CD4-positive, alpha-beta T cell (primary cell): ENCODE results near the gene WRAP53. TPM values are rescaled to one million over a fixed set of nuclear protein-coding genes. Genes with fewer than 3 reads are reported as not detected.

Experiments used
- ATAC-seq: fragments of 200-7000 bp; cut with Tn5 transposase; one replicate; pipeline ENCODE4 v1.10.0; 2022; ENCODE audit warnings: mild to moderate bottlenecking; ENCODE audit not compliant: poor library complexity
- CTCF ChIA-PET: fragments of 350-600 bp; sonication (Branson Sonifier 250); formaldehyde crosslinking; loops from one replicate; lab custom pipeline; 2021; ENCODE audit warnings: antibody characterized with exemption, inconsistent platforms; lab: Charles Lee
- POLR2A ChIA-PET: fragments of 350-600 bp; sonication (Branson Sonifier 250); formaldehyde crosslinking; loops from one replicate; lab custom pipeline; 2021; ENCODE audit warnings: antibody characterized with exemption, inconsistent platforms; lab: Charles Lee
- DNase-seq, 14 experiments: peaks; one replicate each; pipeline ENCODE4 v3.0.0-alpha.2; 2013 to 2020; ENCODE audit warnings: mixed read lengths in 2 of 14
- H3K27ac ChIP-seq, 2 donors: one replicate each; pipeline versions ENCODE4 v1.5.1 to v1.7.0; 2013; ENCODE audit warnings: low read length in 2 of 2, low read depth in 1 of 2, mild to moderate bottlenecking in 1 of 2
- H3K27me3 ChIP-seq, 2 experiments: 1 replicate in 1 of 2; 2 replicates in 1 of 2; pipeline versions ENCODE4 v1.6.1 to v1.7.0; 2013; ENCODE audit warnings: low read length in 2 of 2, control low read depth in 1 of 2, mild to moderate bottlenecking in 1 of 2, moderate library complexity in 1 of 2; ENCODE audit not compliant: insufficient read depth in 2 of 2, control insufficient read depth in 1 of 2
- H3K36me3 ChIP-seq: one replicate; pipeline ENCODE4 v1.6.1; 2013; ENCODE audit warnings: low read length, control low read depth; ENCODE audit not compliant: insufficient read depth
- H3K4me1 ChIP-seq: one replicate; pipeline ENCODE4 v1.6.1; 2013; ENCODE audit warnings: low read length, control low read depth; ENCODE audit not compliant: insufficient read depth
- H3K4me3 ChIP-seq: one replicate; pipeline ENCODE4 v1.5.1; 2013; ENCODE audit warnings: mild to moderate bottlenecking, low read length, moderate library complexity
- H3K9me3 ChIP-seq, 2 experiments: 1 replicate in 1 of 2; 2 replicates in 1 of 2; pipeline versions ENCODE4 v1.6.1 to v1.7.0; 2013; ENCODE audit warnings: low read length in 2 of 2, mild to moderate bottlenecking in 2 of 2, control low read depth in 1 of 2, moderate library complexity in 1 of 2; ENCODE audit not compliant: control insufficient read depth in 1 of 2, insufficient read depth in 1 of 2
- H3K27ac Mint-ChIP-seq: one replicate; pipeline ENCODE4 v1.8.0; 2020; ENCODE audit warnings: mixed read lengths
- H3K27me3 Mint-ChIP-seq: one replicate; pipeline ENCODE4 v1.8.0; 2021; ENCODE audit warnings: mixed read lengths
- H3K36me3 Mint-ChIP-seq: one replicate; pipeline ENCODE4 v1.8.0; 2021; ENCODE audit warnings: low read depth, mixed read lengths
- H3K4me1 Mint-ChIP-seq: one replicate; pipeline ENCODE4 v1.8.0; 2021; ENCODE audit warnings: low read depth, mixed read lengths
- H3K4me3 Mint-ChIP-seq: one replicate; pipeline ENCODE4 v1.8.0; 2020; ENCODE audit warnings: mild to moderate bottlenecking, mixed read lengths
- H3K9me3 Mint-ChIP-seq: one replicate; pipeline ENCODE4 v1.8.0; 2020; ENCODE audit warnings: mixed read lengths
- intact Hi-C, 2 experiments: fragments of 100-400 bp; cut with DNase I in 1 of 2; cut with micrococcal nuclease in 1 of 2; formaldehyde crosslinking; loops; one replicate each; pipeline versions ENCODE4 v1.15.1 to v1.9.0; 2023 to 2025; cut with DNase I, micrococcal nuclease
- total RNA-seq, 174 experiments: library from RNA in 2 of 174; stranded (reverse) in 2 of 174; gene quantifications; one replicate each; pipeline ENCODE4 v1.2.3 and lab custom pipeline; 2021 to 2026
- TF ChIP-seq, protein P1 (sequence below): fragments of 200-600 bp; IDR thresholded peaks from one replicate; pipeline ENCODE4 v1.8.0; 2022; ENCODE audit warnings: antibody characterized with exemption, mild to moderate bottlenecking

Gene WRAP53
- total RNA-seq, 2 experiments from 2014 or later = 3.9 to 4.0 TPM

DNA sequence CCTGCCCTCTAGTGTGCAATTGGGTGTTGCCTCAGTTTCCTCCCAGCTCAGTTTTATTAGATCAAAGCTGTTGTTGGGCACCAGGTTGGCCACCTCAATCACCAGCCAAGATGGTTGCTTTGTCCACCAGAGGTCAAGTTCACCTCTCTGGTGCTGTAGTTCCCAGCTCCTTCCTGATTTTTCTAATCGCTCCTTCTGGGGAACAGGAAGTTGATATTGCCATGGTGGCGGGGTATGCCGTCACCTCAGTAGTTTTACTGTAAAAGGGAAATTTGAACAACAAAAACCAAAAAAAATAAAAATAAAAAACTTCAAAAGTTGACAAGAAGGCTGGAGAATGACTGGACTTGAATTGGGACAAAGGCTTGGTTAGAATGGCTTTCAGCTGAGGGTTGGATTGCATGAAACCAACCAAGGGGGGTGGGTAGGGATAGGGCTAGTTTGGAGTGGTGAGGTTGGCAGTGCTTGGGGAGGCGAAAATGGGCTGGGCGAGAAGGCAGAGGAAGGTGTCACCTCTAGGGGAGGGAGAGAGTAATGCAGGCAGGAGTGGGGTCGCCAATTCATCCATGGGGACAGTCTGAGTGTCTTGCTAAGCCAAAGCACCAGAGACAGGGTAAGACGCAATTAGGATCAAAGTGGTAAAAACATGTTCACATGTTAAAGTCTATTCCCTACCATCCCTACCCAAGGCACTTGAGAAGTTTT lies 22.9 kb downstream of the WRAP53 start:
- peaks cover 82% of the 10 kb centered on the region for H3K27me3 Mint-ChIP-seq
- TF ChIP-seq, protein P1, sequence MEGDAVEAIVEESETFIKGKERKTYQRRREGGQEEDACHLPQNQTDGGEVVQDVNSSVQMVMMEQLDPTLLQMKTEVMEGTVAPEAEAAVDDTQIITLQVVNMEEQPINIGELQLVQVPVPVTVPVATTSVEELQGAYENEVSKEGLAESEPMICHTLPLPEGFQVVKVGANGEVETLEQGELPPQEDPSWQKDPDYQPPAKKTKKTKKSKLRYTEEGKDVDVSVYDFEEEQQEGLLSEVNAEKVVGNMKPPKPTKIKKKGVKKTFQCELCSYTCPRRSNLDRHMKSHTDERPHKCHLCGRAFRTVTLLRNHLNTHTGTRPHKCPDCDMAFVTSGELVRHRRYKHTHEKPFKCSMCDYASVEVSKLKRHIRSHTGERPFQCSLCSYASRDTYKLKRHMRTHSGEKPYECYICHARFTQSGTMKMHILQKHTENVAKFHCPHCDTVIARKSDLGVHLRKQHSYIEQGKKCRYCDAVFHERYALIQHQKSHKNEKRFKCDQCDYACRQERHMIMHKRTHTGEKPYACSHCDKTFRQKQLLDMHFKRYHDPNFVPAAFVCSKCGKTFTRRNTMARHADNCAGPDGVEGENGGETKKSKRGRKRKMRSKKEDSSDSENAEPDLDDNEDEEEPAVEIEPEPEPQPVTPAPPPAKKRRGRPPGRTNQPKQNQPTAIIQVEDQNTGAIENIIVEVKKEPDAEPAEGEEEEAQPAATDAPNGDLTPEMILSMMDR = no peak
- intact Hi-C loops = no loop called here
- ATAC-seq (no peak), DNase-seq (no peak)
- Histone ChIP-seq H3K27ac (no peak overlapping the region), H3K27me3 (peaks cover 43 to 51% of the 10 kb centered on the region in 2 experiments), H3K4me3 (no peak overlapping the region), H3K4me1 (peaks cover 6% of the 10 kb centered on the region), H3K36me3 (no peaks in the 10 kb centered on the region), H3K9me3 (no peaks in the 10 kb centered on the region)
- H3K4me1 Mint-ChIP-seq = peaks cover 15% of the 10 kb centered on the region
- H3K4me3 Mint-ChIP-seq = no peak overlapping the region
- H3K9me3 Mint-ChIP-seq = no peaks in the 10 kb centered on the region
- H3K36me3 Mint-ChIP-seq = no peaks in the 10 kb centered on the region
- ChIA-PET POLR2A (no interaction called here), CTCF (interaction anchor here (1.5 kb wide), 1 partner anchor 23 kb away, joined by 3 read pairs; no protein-coding TSS in a partner anchor)
- no peak overlapping the region for H3K27ac Mint-ChIP-seq

DNA sequence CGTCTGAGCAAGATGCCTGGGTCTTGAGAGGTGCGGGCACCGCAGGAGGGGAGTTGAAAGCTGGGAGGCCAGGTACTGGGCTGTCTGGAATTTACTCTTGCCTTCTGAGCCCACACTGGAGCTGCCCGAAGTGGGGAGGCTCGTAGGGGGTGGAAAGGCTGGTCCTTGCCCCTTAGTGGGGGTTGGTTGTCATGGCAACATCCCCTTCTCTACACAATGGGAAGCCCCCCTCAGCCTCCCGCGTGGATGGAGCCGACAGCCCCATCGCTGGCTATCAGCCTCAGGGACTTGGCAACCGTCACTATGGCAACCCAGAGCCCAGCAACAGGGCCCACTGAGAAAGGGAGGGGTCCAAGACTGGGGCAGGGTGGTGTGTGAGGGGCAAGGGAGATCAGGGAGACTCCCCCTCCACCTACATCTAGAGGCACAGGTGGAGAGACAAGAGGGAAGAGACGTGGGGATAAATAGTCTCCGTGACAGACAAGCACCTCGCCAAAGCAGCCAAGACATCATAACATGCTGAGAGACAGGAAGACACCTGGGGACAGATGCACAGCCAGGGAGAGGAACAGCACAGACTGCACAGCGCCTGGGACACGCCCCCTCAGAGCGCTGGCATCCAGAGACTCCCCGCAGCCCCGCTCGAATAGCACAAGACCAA lies 24.0 kb downstream of the WRAP53 start:
- peak; percentile 61 for ATAC-seq
- Histone ChIP-seq H3K27ac (no peak overlapping the region), H3K9me3 (peaks cover 0 to 7% of the 10 kb centered on the region in 2 experiments), H3K27me3 (peaks cover 49 to 51% of the 10 kb centered on the region in 2 experiments), H3K4me3 (no peak overlapping the region), H3K36me3 (no peaks in the 10 kb centered on the region), H3K4me1 (peaks cover 15% of the 10 kb centered on the region)
- Mint-ChIP-seq H3K9me3 (no peaks in the 10 kb centered on the region), H3K27me3 (peaks cover 82% of the 10 kb centered on the region), H3K27ac (no peak overlapping the region), H3K36me3 (no peaks in the 10 kb centered on the region), H3K4me3 (no peak overlapping the region), H3K4me1 (peaks cover 22% of the 10 kb centered on the region)
- TF ChIP-seq, protein P1 = no peak
- CTCF ChIA-PET = no interaction called here
- peak in 1 of 14 experiments; percentile 26 for DNase-seq
- POLR2A ChIA-PET = no interaction called here
- intact Hi-C loops = no loop called here

DNA sequence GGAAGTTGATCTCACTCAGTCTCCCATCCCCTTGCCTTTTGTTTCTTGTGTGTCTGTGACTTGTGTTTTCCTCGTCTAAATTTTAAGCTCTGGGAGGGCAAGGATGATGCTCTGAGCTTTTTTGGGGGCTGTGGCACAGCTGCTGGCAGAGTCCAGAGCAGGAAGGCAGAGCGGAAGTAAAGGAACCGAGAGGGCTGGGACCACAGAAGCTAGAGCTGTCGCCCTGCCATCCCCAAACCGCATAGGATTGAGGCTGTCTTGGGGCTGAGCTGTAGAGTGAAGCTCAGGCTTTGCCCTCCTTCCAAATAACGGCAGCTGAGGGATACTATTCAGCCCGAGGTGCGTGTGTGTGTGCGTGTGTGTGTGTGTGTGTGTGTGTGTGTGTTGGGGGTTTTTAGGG lies 25.5 kb downstream of the WRAP53 start:
- no peak overlapping the region for H3K27ac Mint-ChIP-seq
- H3K36me3 ChIP-seq = no peaks in the 10 kb centered on the region
- intact Hi-C loops = no loop called here
- peaks cover 87% of the 10 kb centered on the region for H3K27me3 Mint-ChIP-seq
- H3K9me3 Mint-ChIP-seq = no peaks in the 10 kb centered on the region
- ChIA-PET POLR2A (interaction anchor here (0.6 kb wide), 1 partner anchor 239 kb away, joined by 3 read pairs; no protein-coding TSS in a partner anchor), CTCF (no interaction called here)
- peaks cover 37% of the 10 kb centered on the region for H3K4me1 Mint-ChIP-seq
- peaks cover 27% of the 10 kb centered on the region for H3K4me1 ChIP-seq
- H3K9me3 ChIP-seq = peaks cover 0 to 10% of the 10 kb centered on the region in 2 experiments
- no peak overlapping the region for H3K4me3 Mint-ChIP-seq
- H3K4me3 ChIP-seq = no peak overlapping the region
- TF ChIP-seq, protein P1 = no peak
- H3K27ac ChIP-seq = no peak overlapping the region
- H3K27me3 ChIP-seq = peaks cover 51 to 56% of the 10 kb centered on the region in 2 experiments
- H3K36me3 Mint-ChIP-seq = no peaks in the 10 kb centered on the region
- no peak for DNase-seq
- no peak for ATAC-seq
